NT2/D1 (cell line): Measurements from ENCODE around the gene TTC34.
"Not testable (repeated sequence)": the region's sequence is repeated elsewhere in the genome, so short reads cannot be mapped to it uniquely, and the experiment has no call there.

ENCODE experiments used
- DNase-seq: peaks from one replicate; pipeline ENCODE4 v3.0.0-alpha.2; 2011; ENCODE audit warnings: low read depth, low spot score
- H3K27me3 ChIP-seq: 2 replicates; pipeline ENCODE4 v1.6.0; 2011; ENCODE audit warnings: mild to moderate bottlenecking; ENCODE audit not compliant: insufficient read length, insufficient read depth
- H3K36me3 ChIP-seq: 2 replicates; pipeline ENCODE4 v1.6.1; 2011; ENCODE audit warnings: mild to moderate bottlenecking, low read length, mixed read lengths; ENCODE audit not compliant: insufficient read depth, insufficient read length
- H3K4me1 ChIP-seq: 2 replicates; pipeline ENCODE4 v1.5.1; 2011; ENCODE audit not compliant: insufficient read depth, insufficient read length
- H3K4me3 ChIP-seq: 2 replicates; pipeline ENCODE4 v1.5.1; 2011; ENCODE audit warnings: low read depth; ENCODE audit not compliant: insufficient read length
- H3K9ac ChIP-seq: 2 replicates; pipeline ENCODE4 v1.6.0; 2011; ENCODE audit warnings: low read depth; ENCODE audit not compliant: insufficient read length
- H3K9me3 ChIP-seq: 2 replicates; pipeline ENCODE4 v1.5.1; 2011; ENCODE audit warnings: mild to moderate bottlenecking, low read length; ENCODE audit not compliant: insufficient read depth
- SUZ12 ChIP-seq: IDR thresholded peaks from 2 replicates; pipeline ENCODE4 v1.6.1; 2011; ENCODE audit not compliant: insufficient read length, insufficient read depth; ENCODE audit errors: extremely low read depth
- YY1 ChIP-seq: IDR thresholded peaks from 2 replicates; pipeline ENCODE4 v1.6.1; 2011; ENCODE audit not compliant: insufficient read length, insufficient read depth
- ZNF274 ChIP-seq: IDR thresholded peaks from 2 replicates; pipeline ENCODE4 v1.6.1; 2011; ENCODE audit warnings: mild to moderate bottlenecking, low read depth, low read length

Gene TTC34

DNA sequence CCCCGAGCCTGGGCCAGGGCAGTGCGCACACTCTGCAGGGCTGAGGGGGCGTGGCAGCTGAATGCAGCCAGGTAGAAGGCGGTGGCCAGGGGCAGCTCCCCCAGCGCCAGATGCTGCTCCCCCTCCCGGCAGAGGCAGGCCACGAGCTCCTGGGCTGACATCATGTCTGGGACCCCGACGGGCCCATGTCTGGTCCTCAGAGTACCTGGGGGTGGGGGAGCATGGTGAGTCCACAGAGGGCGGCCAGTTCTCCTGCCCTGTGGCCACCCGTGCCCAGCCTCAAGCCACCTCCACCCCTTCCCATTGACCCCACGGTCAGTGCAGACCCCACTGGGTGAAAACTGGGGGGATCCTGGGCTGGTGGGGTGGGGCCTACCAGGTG lies 838 bp downstream of the TTC34 start:
- H3K27me3 ChIP-seq = no peaks in the 10 kb centered on the region
- DNase-seq = no peak
- peaks cover 14% of the 10 kb centered on the region for H3K4me1 ChIP-seq
- no peak overlapping the region for H3K4me3 ChIP-seq
- H3K36me3 ChIP-seq = no peaks in the 10 kb centered on the region
- TF ChIP-seq ZNF274 = no peak
- TF ChIP-seq YY1 = no peak
- no peak for TF ChIP-seq SUZ12
- no peaks in the 10 kb centered on the region for H3K9me3 ChIP-seq
- no peak overlapping the region for H3K9ac ChIP-seq

DNA sequence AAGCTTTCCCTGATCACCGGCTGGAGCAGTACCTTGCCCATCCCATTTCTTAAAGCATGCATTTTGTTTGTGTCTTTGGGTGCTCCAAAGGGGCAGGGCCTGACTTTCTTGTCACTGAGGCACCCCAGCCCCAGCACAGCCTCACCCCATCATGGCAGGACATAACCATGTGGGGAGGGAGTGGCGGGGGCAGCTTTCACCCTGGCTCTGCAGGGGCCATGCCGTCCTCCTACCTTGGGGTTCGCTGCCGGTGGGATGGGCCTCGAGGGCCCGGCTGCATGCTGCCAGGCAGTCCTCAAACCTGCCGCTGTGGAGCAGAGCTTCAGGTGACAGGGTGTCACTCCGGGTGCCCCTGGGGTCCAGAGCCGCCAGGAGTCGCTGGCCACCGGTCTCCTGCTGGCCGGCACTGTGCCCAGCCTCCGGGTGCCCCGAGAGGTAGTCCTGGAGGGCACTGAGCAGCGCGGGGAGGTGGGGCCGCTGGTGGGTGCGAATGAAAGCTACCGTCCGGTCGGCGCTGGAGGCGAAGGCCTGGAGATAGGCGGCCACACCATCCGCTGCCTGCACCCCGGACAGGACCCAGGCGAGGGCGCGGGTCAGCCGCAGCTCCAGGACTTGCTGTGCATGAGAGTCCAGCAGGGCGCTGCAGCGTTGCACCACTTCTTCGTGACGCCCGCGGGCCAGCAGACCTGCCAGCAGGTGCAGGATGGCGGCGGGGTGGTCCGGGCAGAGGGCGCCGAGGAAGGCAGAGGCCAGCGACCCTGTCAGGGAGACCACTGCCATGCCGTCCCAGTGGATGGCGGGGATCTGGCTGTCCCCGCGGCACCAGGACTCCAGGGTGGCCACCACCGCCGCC lies 1.5 kb downstream of the TTC34 start:
- no peak for DNase-seq
- Histone ChIP-seq H3K4me3 (no peak overlapping the region), H3K9ac (no peak overlapping the region), H3K36me3 (no peaks in the 10 kb centered on the region), H3K9me3 (peaks cover 4% of the 10 kb centered on the region; the same call in 1 of the 2 replicates), H3K4me1 (peaks cover 14% of the 10 kb centered on the region), H3K27me3 (no peaks in the 10 kb centered on the region)
- TF ChIP-seq ZNF274 (no peak), YY1 (no peak), SUZ12 (no peak)

DNA sequence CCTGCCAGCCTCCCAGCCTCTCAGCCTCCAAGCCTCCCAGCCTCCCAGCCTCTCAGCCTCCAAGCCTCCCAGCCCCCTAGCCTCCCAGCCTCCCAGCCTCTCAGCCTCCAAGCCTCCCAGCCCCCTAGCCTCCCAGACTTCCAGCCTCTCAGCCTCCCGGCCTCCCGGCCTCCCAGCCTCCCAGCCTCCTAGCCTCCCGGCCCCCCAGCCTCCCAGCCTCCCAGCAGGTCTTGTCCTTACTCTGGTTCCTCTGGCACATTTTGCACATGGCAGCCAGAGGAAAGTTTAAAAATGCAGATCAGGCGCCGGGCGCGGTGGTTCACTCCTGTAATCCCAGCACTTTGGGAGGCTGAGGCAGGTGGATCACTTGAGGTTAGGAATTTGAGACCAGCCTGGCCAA lies 2.5 kb downstream of the TTC34 start:
- not testable (repeated sequence) for DNase-seq, H3K27me3 ChIP-seq, H3K36me3 ChIP-seq, H3K9ac ChIP-seq, H3K4me1 ChIP-seq, H3K4me3 ChIP-seq
- peaks cover 14% of the 10 kb centered on the region; the same call in 1 of the 2 replicates for H3K9me3 ChIP-seq

DNA sequence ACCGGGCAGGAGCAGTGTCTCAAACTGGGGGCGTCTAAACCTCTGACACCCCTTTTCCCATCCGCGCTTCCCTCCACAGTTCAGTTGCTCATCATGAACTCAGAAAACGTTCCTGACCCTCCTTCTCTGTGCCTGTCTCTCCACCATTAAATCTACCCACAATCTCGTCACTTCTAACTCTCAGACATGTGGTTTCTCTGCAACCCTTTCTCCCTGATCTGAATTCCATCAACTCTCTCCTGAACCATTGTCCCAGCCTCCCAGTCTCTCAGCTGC lies 3.8 kb downstream of the TTC34 start:
- DNase-seq = no peak
- Histone ChIP-seq H3K9me3 (peaks cover 17% of the 10 kb centered on the region; the same call in 1 of the 2 replicates), H3K4me3 (no peak overlapping the region)

DNA sequence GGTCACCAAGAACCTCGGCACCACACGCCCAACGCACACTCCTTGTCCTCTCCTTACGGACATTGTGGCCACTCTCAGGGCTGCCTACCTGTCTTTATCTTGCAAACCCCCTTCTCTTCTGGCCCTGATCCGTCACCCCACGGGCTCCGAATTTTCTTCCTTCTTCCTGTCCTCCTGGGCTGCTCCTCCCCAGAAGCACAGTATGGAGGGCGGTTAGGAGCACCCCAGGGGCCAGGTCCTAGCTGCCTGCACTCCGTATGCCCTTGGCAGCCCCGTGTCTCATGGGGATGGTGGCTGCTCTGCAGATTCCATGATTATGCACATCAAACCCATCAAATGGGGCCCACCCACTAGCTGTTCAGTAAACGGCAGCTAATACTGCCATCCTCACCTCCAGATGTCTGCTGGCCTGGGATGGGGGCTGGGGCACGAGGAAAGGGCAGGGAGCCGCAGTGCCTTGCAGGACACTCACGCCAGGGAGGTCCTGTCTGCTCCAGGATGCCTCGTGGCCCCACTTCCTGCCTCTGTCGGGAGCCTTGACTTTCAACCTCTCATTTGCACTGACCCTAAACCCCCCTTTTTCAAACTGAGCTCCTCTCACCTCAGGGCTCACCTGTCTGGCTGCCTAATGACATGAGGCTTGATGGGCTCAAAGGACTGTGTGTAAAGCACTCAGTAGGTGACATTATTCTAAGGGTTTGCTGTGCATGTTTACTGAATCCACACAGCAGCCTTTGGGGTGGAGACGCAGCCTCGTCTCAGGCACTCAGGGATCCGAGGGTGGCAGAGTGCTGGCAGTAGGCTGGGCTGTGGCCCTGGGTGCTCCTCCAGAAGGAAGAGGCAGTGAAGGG lies 4.4 kb downstream of the TTC34 start:
- H3K4me3 ChIP-seq = no peak overlapping the region
- H3K27me3 ChIP-seq = no peaks in the 10 kb centered on the region
- no peak overlapping the region for H3K9ac ChIP-seq
- peaks cover 19% of the 10 kb centered on the region; the same call in 1 of the 2 replicates for H3K9me3 ChIP-seq
- no peak for DNase-seq
- TF ChIP-seq ZNF274 (no peak), SUZ12 (no peak), YY1 (no peak)
- H3K4me1 ChIP-seq = peaks cover 7% of the 10 kb centered on the region
- H3K36me3 ChIP-seq = no peaks in the 10 kb centered on the region

More for the DNA sequence above, 3.8 kb downstream of the TTC34 start:
- no peak overlapping the region for H3K9ac ChIP-seq
- TF ChIP-seq SUZ12 = no peak
- TF ChIP-seq YY1 = no peak
- TF ChIP-seq ZNF274 = no peak
- H3K4me1 ChIP-seq = peaks cover 7% of the 10 kb centered on the region
- no peaks in the 10 kb centered on the region for H3K27me3 ChIP-seq
- H3K36me3 ChIP-seq = no peaks in the 10 kb centered on the region

DNA sequence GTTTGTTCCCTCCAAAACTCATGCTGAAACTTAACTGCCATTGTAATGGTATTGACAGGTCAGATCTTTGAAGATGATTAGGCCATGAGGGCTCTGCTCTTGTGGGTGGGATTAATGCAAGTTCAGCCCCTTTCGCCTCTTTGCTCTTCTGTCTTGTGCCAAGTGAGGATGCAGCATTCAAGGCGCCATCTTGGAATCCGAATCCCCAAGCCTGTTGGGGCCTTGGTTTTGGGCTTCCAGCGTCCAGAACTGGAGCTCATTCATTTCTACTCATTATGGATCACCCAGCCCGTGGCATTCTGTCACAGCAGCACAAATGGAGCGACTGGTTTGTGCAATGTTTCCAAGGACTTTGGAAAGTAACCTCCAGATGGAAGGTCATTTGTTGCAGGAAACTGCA lies 5.6 kb downstream of the TTC34 start:
- no peak overlapping the region for H3K9ac ChIP-seq
- peaks cover 21% of the 10 kb centered on the region; the same call in 1 of the 2 replicates for H3K9me3 ChIP-seq
- no peak overlapping the region for H3K4me3 ChIP-seq
- no peaks in the 10 kb centered on the region for H3K27me3 ChIP-seq
- H3K36me3 ChIP-seq = no peaks in the 10 kb centered on the region
- DNase-seq = no peak
- TF ChIP-seq YY1 = no peak
- TF ChIP-seq ZNF274 = no peak
- no peak for TF ChIP-seq SUZ12
- peaks cover 3% of the 10 kb centered on the region for H3K4me1 ChIP-seq

DNA sequence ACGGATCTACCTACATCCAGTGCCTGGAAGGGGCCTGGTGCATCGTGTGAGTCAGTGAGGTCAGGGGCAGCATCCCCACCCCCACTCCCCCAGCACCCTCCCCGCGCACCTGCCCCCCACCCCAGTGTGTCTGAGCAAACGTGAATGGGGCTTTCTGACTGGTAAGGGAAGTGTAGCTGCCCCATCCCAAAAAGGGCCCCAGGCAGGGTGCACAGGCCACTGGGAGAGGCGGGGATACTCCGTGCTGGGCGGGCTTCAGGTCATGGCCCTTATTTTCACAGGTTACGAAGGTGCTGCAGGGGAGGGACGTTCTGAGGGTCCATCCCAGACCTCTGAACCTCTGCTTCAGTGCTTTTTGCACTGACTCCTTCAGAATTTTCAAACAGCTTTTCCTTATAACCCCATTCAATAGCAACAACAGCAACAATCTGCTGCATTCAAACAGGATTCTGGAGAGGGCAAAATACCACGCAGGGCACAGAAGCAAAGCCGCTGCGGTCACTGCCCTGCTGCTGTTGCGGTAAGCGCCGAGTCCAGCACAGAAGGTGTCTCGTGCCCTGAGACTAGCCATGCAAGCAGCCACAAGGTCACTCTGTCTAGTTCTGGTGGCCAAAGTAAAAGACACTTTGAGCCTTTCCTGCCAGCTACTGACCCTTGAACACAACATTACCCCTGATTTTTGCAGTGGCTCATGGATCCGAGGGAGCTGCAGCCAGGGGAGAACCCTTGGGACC lies 10.3 kb downstream of the TTC34 start:
- peaks cover 8% of the 10 kb centered on the region for H3K27me3 ChIP-seq
- H3K9me3 ChIP-seq = peaks cover 21% of the 10 kb centered on the region; the same call in 1 of the 2 replicates
- no peaks in the 10 kb centered on the region for H3K36me3 ChIP-seq

More for the DNA sequence above, 10.3 kb downstream of the TTC34 start:
- peak overlapping the region; percentile 47 for H3K9ac ChIP-seq
- H3K4me3 ChIP-seq = no peak overlapping the region
- peaks cover 8% of the 10 kb centered on the region for H3K4me1 ChIP-seq
- no peak for TF ChIP-seq ZNF274
- no peak for TF ChIP-seq YY1
- TF ChIP-seq SUZ12 = no peak
- no peak for DNase-seq
